Parathyroid adenoma (tissue), 2 donors: ENCODE results near the gene GLRA2.
"Not testable (repeated sequence)": the region's sequence is repeated elsewhere in the genome, so short reads cannot be mapped to it uniquely, and the experiment has no call there.

ENCODE experiments used
- H2AFZ ChIP-seq: fragments of 300-600 bp; sonication (generic); one replicate; pipeline ENCODE4 v1.7.0; 2017; ENCODE audit warnings: antibody characterized with exemption, mild to moderate bottlenecking
- H3K27ac ChIP-seq: fragments of 300-600 bp; sonication (generic); one replicate; pipeline ENCODE4 v1.7.0; 2017
- H3K27me3 ChIP-seq: fragments of 300-600 bp; sonication (generic); one replicate; pipeline ENCODE4 v1.7.0; 2017; ENCODE audit warnings: low read length; ENCODE audit not compliant: control insufficient read depth, insufficient read depth
- H3K36me3 ChIP-seq: fragments of 300-600 bp; sonication (generic); one replicate; pipeline ENCODE4 v1.7.0; 2017; ENCODE audit warnings: low read length; ENCODE audit not compliant: control insufficient read depth, insufficient read depth
- H3K4me1 ChIP-seq: fragments of 300-600 bp; sonication (generic); one replicate; pipeline ENCODE4 v1.7.0; 2017; ENCODE audit warnings: control low read depth
- H3K4me2 ChIP-seq: fragments of 300-600 bp; sonication (generic); one replicate; pipeline ENCODE4 v1.7.0; 2017; ENCODE audit warnings: low read length
- H3K4me3 ChIP-seq: fragments of 300-600 bp; sonication (generic); one replicate; pipeline ENCODE4 v1.7.0; 2017; ENCODE audit warnings: low read depth, low read length
- H3K79me2 ChIP-seq: fragments of 300-600 bp; sonication (generic); one replicate; pipeline ENCODE4 v1.7.0; 2017; ENCODE audit warnings: control low read depth
- H3K9ac ChIP-seq: fragments of 300-600 bp; sonication (generic); one replicate; pipeline ENCODE4 v1.7.0; 2017; ENCODE audit warnings: mild to moderate bottlenecking
- H3K9me3 ChIP-seq: fragments of 300-600 bp; sonication (generic); one replicate; pipeline ENCODE4 v1.7.0; 2017; ENCODE audit warnings: low read length; ENCODE audit not compliant: control insufficient read depth
- TF ChIP-seq, protein P1 (sequence below): fragments of 300-600 bp; sonication (generic); IDR thresholded peaks from one replicate; pipeline ENCODE4 v1.7.0; 2017; ENCODE audit warnings: antibody characterized with exemption, mild to moderate bottlenecking
- donor health status: primary hyperparathyroidism.

GLRA2 gene

DNA sequence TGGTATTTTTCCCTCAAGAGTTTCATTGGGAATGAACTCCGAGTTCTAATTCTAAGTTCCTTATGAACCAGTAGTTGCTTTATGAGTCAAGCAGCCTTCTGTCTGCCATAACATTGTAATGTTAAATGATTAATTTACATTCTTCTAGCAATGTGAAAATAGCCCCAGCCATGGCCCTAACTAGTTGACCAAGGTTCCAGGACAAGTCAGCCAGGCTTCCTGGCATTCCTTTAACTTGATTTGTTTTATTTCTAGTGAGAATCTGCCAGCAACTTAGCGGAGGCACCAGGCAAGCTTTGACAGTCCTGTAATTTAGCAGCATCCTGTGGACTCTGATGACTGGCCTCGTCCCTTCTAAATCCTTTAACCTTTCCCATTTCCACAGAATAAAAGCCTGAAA is 69.0 kb downstream of the GLRA2 start:
- Histone ChIP-seq H3K4me1 (no peaks in the 10 kb centered on the region), H3K27me3 (no peaks in the 10 kb centered on the region), H3K27ac (no peak overlapping the region), H3K4me3 (no peak overlapping the region), H3K9ac (no peak overlapping the region), H3K4me2 (no peak overlapping the region), H3K9me3 (no peaks in the 10 kb centered on the region), H3K79me2 (no peaks in the 10 kb centered on the region), H2AFZ (no peak overlapping the region), H3K36me3 (no peaks in the 10 kb centered on the region)
- TF ChIP-seq, protein P1, sequence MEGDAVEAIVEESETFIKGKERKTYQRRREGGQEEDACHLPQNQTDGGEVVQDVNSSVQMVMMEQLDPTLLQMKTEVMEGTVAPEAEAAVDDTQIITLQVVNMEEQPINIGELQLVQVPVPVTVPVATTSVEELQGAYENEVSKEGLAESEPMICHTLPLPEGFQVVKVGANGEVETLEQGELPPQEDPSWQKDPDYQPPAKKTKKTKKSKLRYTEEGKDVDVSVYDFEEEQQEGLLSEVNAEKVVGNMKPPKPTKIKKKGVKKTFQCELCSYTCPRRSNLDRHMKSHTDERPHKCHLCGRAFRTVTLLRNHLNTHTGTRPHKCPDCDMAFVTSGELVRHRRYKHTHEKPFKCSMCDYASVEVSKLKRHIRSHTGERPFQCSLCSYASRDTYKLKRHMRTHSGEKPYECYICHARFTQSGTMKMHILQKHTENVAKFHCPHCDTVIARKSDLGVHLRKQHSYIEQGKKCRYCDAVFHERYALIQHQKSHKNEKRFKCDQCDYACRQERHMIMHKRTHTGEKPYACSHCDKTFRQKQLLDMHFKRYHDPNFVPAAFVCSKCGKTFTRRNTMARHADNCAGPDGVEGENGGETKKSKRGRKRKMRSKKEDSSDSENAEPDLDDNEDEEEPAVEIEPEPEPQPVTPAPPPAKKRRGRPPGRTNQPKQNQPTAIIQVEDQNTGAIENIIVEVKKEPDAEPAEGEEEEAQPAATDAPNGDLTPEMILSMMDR, result no peak

DNA sequence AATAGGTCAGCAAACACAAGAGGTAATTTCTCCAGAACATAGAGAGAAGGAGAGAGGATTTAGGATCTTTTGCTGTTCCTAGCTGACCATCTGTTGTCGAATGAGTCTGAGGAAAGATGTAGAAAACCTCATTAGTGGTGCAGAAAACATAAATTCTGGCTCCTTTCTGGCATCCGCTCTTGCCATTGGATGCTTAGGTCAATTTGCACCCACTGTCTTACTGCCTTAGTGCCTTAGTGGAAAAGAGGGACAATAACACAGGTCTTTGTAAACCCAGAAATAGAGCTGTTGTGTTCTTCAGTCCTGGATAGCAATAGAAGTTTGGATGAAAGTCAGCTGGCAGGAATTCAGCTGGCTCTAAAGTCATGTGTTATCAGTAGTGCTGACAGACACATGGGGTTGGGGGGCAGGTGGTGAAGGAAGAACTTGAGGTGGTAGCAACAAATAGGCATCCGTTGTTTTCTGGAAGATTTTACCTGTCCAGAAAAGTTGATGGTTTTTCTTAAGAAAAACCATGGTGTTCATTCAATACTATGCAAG is 78.2 kb downstream of the GLRA2 start:
- Histone ChIP-seq H3K27me3 (no peaks in the 10 kb centered on the region), H3K4me3 (no peak overlapping the region), H3K4me2 (no peak overlapping the region), H3K27ac (no peak overlapping the region), H3K9me3 (no peaks in the 10 kb centered on the region), H3K9ac (no peak overlapping the region), H3K4me1 (no peaks in the 10 kb centered on the region), H3K36me3 (no peaks in the 10 kb centered on the region), H2AFZ (no peak overlapping the region), H3K79me2 (no peaks in the 10 kb centered on the region)
- TF ChIP-seq, protein P1, result no peak

DNA sequence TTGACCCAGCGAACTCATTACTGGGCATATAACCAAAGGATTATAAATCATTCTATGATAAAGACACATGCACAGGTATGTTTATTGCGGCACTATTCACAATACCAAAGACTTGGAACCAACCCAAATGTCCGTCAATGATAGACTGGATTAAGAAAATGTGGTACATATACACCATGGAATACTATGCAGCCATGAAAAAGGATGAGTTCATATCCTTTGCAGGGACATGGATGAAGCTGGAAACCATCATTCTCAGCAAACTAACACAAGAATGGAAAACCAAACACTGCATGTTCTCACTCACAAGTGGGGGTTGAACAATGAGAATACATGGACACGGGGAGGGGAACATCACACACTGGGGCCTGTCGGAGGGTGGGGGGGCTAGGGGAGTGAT is 83.1 kb downstream of the GLRA2 start:
- H3K4me3 ChIP-seq, H2AFZ ChIP-seq, H3K4me2 ChIP-seq, H3K36me3 ChIP-seq, H3K9ac ChIP-seq, H3K79me2 ChIP-seq, H3K9me3 ChIP-seq, H3K27ac ChIP-seq, H3K27me3 ChIP-seq, H3K4me1 ChIP-seq: not testable (repeated sequence)

DNA sequence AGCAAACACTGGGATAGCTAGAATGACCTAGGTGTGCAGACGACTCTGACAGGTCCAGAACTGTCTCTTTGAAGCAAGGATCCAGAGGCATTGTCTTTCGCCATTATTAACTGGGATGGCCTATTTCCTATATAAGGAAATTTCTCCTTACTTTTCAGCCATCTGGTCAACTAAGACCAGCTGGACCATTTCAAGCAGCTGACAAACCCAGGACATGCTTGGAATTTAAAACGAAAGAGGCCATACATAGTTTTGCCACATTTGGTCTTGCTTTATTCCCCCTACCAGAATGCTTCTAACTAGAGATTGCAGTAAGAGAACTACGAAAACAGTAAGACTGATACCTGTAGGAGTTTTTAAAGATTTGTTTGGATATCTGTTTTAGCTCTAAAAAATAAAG is 87.0 kb downstream of the GLRA2 start:
- Histone ChIP-seq H3K36me3 (no peaks in the 10 kb centered on the region), H3K9ac (no peak overlapping the region), H3K4me2 (no peak overlapping the region), H3K4me3 (no peak overlapping the region), H3K27me3 (no peaks in the 10 kb centered on the region), H3K79me2 (no peaks in the 10 kb centered on the region), H3K9me3 (no peaks in the 10 kb centered on the region), H3K27ac (no peak overlapping the region), H3K4me1 (no peaks in the 10 kb centered on the region), H2AFZ (no peak overlapping the region)
- TF ChIP-seq, protein P1, result no peak

DNA sequence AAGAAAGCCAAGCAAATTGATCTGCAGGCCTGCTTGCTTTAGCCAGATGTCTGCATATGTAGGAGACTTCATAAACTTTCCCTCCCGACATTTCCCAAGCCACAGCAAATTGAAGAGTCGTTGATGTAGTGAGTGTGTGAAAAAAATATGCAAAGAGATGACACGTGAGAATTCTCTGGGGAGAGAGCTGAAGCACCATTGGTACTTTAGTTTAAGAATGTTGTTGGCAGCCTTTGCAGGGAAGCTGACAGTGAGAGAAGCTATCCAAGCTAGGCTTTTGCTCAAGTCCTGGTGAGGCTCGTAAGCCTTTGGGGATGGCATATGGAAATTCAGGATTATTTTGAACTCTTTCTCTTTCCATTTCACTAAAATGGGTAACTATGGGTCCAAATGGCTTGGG is 87.5 kb downstream of the GLRA2 start:
- no peak overlapping the region for H3K4me2 ChIP-seq
- H3K36me3 ChIP-seq, result no peaks in the 10 kb centered on the region

More for the DNA sequence above, 87.5 kb downstream of the GLRA2 start:
- Histone ChIP-seq H3K9ac (no peak overlapping the region), H3K27ac (no peak overlapping the region), H2AFZ (no peak overlapping the region), H3K27me3 (no peaks in the 10 kb centered on the region), H3K9me3 (no peaks in the 10 kb centered on the region), H3K4me1 (no peaks in the 10 kb centered on the region), H3K79me2 (no peaks in the 10 kb centered on the region), H3K4me3 (no peak overlapping the region)
- TF ChIP-seq, protein P1, result no peak
